Activated B cell treated with CpG ODN at 0.5 μM for 24 hours (primary cell): Measurements from ENCODE around the gene SMIM1. TPM values are rescaled to one million over a fixed set of nuclear protein-coding genes. Genes with fewer than 3 reads are reported as not detected.

Experiments used
- ATAC-seq: fragments of 200-7000 bp; cut with Tn5 transposase; one replicate; pipeline ENCODE4 v1.10.0; 2021; ENCODE audit warnings: low read depth, mild to moderate bottlenecking, moderate library complexity
- CTCF ChIA-PET: fragments of 350-600 bp; sonication (Branson Sonifier 250); formaldehyde crosslinking; loops from one replicate; lab custom pipeline; 2021; ENCODE audit warnings: antibody characterized with exemption; lab: Charles Lee
- POLR2A ChIA-PET: fragments of 350-600 bp; sonication (Branson Sonifier 250); formaldehyde crosslinking; loops from one replicate; lab custom pipeline; 2021; ENCODE audit warnings: antibody characterized with exemption; lab: Charles Lee
- DNase-seq: peaks from one replicate; pipeline ENCODE4 v3.0.0; 2022
- H3K27ac Mint-ChIP-seq: one replicate; pipeline ENCODE4 v1.8.0; 2020; ENCODE audit warnings: mixed read lengths
- H3K27me3 Mint-ChIP-seq: one replicate; pipeline ENCODE4 v1.8.0; 2021; ENCODE audit warnings: mixed read lengths
- H3K36me3 Mint-ChIP-seq: one replicate; pipeline ENCODE4 v1.8.0; 2021; ENCODE audit warnings: low read depth, mixed read lengths
- H3K4me1 Mint-ChIP-seq: one replicate; pipeline ENCODE4 v1.8.0; 2021; ENCODE audit warnings: mixed read lengths
- H3K4me3 Mint-ChIP-seq: one replicate; pipeline ENCODE4 v1.8.0; 2020; ENCODE audit warnings: mild to moderate bottlenecking, mixed read lengths
- H3K9me3 Mint-ChIP-seq: one replicate; pipeline ENCODE4 v1.8.0; 2020; ENCODE audit warnings: mixed read lengths
- CTCF ChIP-seq: fragments of 200-600 bp; IDR thresholded peaks from one replicate; pipeline ENCODE4 v1.8.0; 2022; ENCODE audit warnings: antibody characterized with exemption, mild to moderate bottlenecking
- intact Hi-C: fragments of 100-400 bp; cut with micrococcal nuclease; formaldehyde crosslinking; loops from one replicate; pipeline ENCODE4 v1.15.1; 2024
- total RNA-seq: library from RNA; stranded (reverse); gene quantifications from 2 replicates; pipeline ENCODE4 v1.2.3, GENCODE V29; 2022

SMIM1 gene
- total RNA-seq, 1 donor from 2014 or later = 3.8 TPM

- peaks cover 78% of the 10 kb centered on the region for H3K36me3 Mint-ChIP-seq
- H3K27me3 Mint-ChIP-seq = no peaks in the 10 kb centered on the region
- no peak overlapping the region for H3K27ac Mint-ChIP-seq
- DNase-seq (no peak), ATAC-seq (no peak)
- intact Hi-C loops = no loop called here
- no peak overlapping the region for H3K4me3 Mint-ChIP-seq
- H3K9me3 Mint-ChIP-seq = no peaks in the 10 kb centered on the region
- CTCF ChIA-PET = no interaction called here
- POLR2A ChIA-PET = no interaction called here
- H3K4me1 Mint-ChIP-seq = no peaks in the 10 kb centered on the region
- TF ChIP-seq CTCF = no peak
Observed at GRCh38 chr1:3822421-3822820, 49.9 kb downstream of the SMIM1 start.

DNA sequence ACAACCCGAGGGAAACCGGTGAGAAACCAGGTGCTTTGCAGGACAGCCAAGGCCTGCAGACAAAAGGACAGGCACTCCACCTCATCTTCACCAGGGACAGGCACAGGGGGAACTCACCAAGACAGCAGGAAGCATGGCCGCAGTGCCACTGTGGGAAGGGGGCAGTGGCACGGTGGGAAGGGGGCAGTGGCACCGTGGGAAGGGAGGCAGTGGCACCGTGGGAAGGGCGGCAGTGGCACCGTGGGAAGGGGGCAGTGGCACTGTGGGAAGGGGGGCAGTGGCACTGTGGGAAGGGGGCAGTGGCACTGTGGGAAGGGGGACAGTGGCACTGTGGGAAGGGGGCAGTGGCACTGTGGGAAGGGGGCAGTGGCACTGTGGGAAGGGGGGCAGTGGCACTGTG is 52.1 kb downstream of the SMIM1 start:
- POLR2A ChIA-PET = no interaction called here
- Mint-ChIP-seq H3K27me3 (no peaks in the 10 kb centered on the region), H3K4me1 (no peaks in the 10 kb centered on the region), H3K4me3 (no peak overlapping the region), H3K36me3 (peaks cover 86% of the 10 kb centered on the region), H3K27ac (no peak overlapping the region), H3K9me3 (no peaks in the 10 kb centered on the region)
- TF ChIP-seq CTCF = no peak
- ATAC-seq = no peak
- no peak for DNase-seq
- intact Hi-C loops = no loop called here
- CTCF ChIA-PET = no interaction called here

DNA sequence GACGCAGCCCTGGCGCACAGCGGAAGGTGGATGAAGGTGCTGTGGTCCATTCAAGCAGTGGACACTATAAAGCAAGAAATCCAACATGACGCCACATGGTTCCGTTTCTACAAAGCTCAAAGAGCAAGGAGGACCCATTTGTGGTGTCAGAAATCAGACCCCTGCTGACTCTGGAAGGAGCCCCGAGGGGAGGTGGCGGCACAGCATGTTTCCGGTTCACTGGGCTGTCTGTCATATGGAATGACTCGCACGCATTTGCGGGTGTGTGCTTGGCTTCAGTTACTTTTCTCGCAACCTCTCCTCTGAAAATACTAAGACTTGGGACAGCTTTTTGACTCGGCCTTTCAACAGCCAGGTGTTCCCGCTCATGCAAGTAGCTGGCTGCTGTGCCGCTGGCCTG is 52.8 kb downstream of the SMIM1 start:
- ATAC-seq (no peak), DNase-seq (no peak)
- no peaks in the 10 kb centered on the region for H3K9me3 Mint-ChIP-seq
- ChIA-PET POLR2A (no interaction called here), CTCF (no interaction called here)
- H3K4me1 Mint-ChIP-seq = no peaks in the 10 kb centered on the region
- intact Hi-C loops = no loop called here
- no peak overlapping the region for H3K27ac Mint-ChIP-seq
- TF ChIP-seq CTCF = no peak
- no peaks in the 10 kb centered on the region for H3K27me3 Mint-ChIP-seq
- H3K4me3 Mint-ChIP-seq = no peak overlapping the region
- peaks cover 87% of the 10 kb centered on the region for H3K36me3 Mint-ChIP-seq

Other genes with a start within 250 kb of the SMIM1 start
- gene MEGF6, start 161.2 kb upstream of the SMIM1 start, total RNA-seq = 8.5 and 10.9 TPM in 2 replicates
- gene TPRG1L, start 147.7 kb upstream of the SMIM1 start, total RNA-seq = 26.5 and 27.0 TPM in 2 replicates
- gene WRAP73, start 122.6 kb upstream of the SMIM1 start, total RNA-seq = 27.0 and 30.1 TPM in 2 replicates
- 2.1 and 2.6 TPM in 2 replicates for gene TP73, start 120.2 kb upstream of the SMIM1 start, total RNA-seq
- gene CCDC27, start 20.3 kb upstream of the SMIM1 start, total RNA-seq = not detected in 2 replicates
- 40.3 and 43.3 TPM in 2 replicates for gene LRRC47, start 23.7 kb downstream of the SMIM1 start, total RNA-seq
- 38.0 and 45.1 TPM in 2 replicates for gene CEP104, start 84.5 kb downstream of the SMIM1 start, total RNA-seq
- gene DFFB, start 84.7 kb downstream of the SMIM1 start, total RNA-seq = 9.3 and 10.5 TPM in 2 replicates
- 26.2 and 27.5 TPM in 2 replicates for gene C1orf174, start 127.5 kb downstream of the SMIM1 start, total RNA-seq